HCT116 (cell line): ENCODE data around the gene AHI1. TPM values are rescaled to one million over a fixed set of nuclear protein-coding genes. Genes with fewer than 3 reads are reported as not detected.

Source experiments
- ATAC-seq: fragments of 200-7000 bp; cut with Tn5 transposase; 2 replicates; pipeline ENCODE4 v1.9.1; 2020; ENCODE audit warnings: mild to moderate bottlenecking, moderate library complexity
- BruUV-seq: library from RNA; stranded (reverse); fragments of 400-500 nt; replicated peaks from 2 replicates; lab custom pipeline; 2021; lab: Mats Ljungman, UMichigan
- CTCF ChIA-PET: fragments of 300-600 bp; sonication (Branson Sonifier 250); formaldehyde crosslinking; loops from one replicate; lab custom pipeline; 2021; ENCODE audit warnings: antibody characterized with exemption; lab: Charles Lee
- POLR2A ChIA-PET: fragments of 300-600, 350-600 bp; sonication (Branson Sonifier 250); formaldehyde crosslinking; loops from one replicate; lab custom pipeline; 2021; ENCODE audit warnings: antibody characterized with exemption; lab: Charles Lee
- RAD21 ChIA-PET, 2 experiments: fragments of 300-600 bp; sonication (Branson Sonifier 250); formaldehyde crosslinking; loops; one replicate each; lab custom pipeline; 2023; ENCODE audit warnings: low total read pairs in 2 of 2; ENCODE audit not compliant: uncharacterized antibody in 2 of 2, unreplicated experiment in 2 of 2, low non-redundant PET in 1 of 2; lab: Charles Lee
- DNase-seq: peaks from one replicate; pipeline ENCODE4 v3.0.0-alpha.2; 2010; ENCODE audit warnings: low read depth, low spot score
- H2AFZ ChIP-seq: fragments of 200-600 bp; shearing (Covaris generic), sonication (generic); 2 replicates; pipeline ENCODE4 v1.6.1; 2017; ENCODE audit warnings: low read depth, mixed run types, mixed read lengths, antibody characterized with exemption, low read length; ENCODE audit not compliant: poor library complexity, severe bottlenecking
- H3K27ac ChIP-seq: 2 replicates; pipeline ENCODE4 v1.5.1; 2012; ENCODE audit warnings: low read depth, low read length
- H3K27me3 ChIP-seq: fragments of 200-600 bp; sonication (generic); 2 replicates; pipeline ENCODE4 v1.6.1; 2016; ENCODE audit warnings: mixed run types, low read length, mixed read lengths; ENCODE audit not compliant: insufficient read depth
- H3K36me3 ChIP-seq, 2 experiments: fragments of 200-500 bp in 1 of 2; fragments of 200-600 bp in 1 of 2; sonication (Bioruptor generic) in 1 of 2; sonication (generic) in 1 of 2; 2 replicates each; pipeline versions ENCODE4 v1.5.1 to v1.6.1; 2014 to 2016; ENCODE audit warnings: low read length in 2 of 2, inconsistent platforms in 1 of 2, mixed read lengths in 1 of 2, mixed run types in 1 of 2; ENCODE audit not compliant: insufficient read depth in 2 of 2, control insufficient read depth in 1 of 2
- H3K4me1 ChIP-seq, 2 experiments: fragments of 200-600 bp in 1 of 2; sonication (generic) in 1 of 2; 2 replicates each; pipeline versions ENCODE4 v1.5.1 to v1.6.1; 2012 to 2017; ENCODE audit warnings: low read length in 2 of 2, inconsistent platforms in 1 of 2, mild to moderate bottlenecking in 1 of 2, mixed read lengths in 1 of 2, mixed run types in 1 of 2, moderate library complexity in 1 of 2; ENCODE audit not compliant: insufficient read depth in 2 of 2, control insufficient read depth in 1 of 2
- H3K4me2 ChIP-seq: fragments of 200-600 bp; sonication (generic); 2 replicates; pipeline ENCODE4 v1.6.1; 2017; ENCODE audit warnings: mixed run types, low read length, mixed read lengths
- H3K4me3 ChIP-seq, 2 experiments: fragments of 200-600 bp in 1 of 2; sonication (generic) in 1 of 2; replicated peaks in 1 of 2; 2 replicates each; pipeline ENCODE4 v1.5.1; 2011 to 2016; ENCODE audit warnings: low read length in 2 of 2, control low read depth in 1 of 2, low read depth in 1 of 2, mild to moderate bottlenecking in 1 of 2, mixed read lengths in 1 of 2, mixed run types in 1 of 2
- H3K79me2 ChIP-seq: fragments of 200-600 bp; sonication (generic); 2 replicates; pipeline ENCODE4 v1.6.1; 2017; ENCODE audit warnings: mild to moderate bottlenecking, mixed run types, low read length, moderate library complexity, mixed read lengths; ENCODE audit not compliant: insufficient read depth
- H3K9ac ChIP-seq: fragments of 200-600 bp; sonication (generic); 2 replicates; pipeline ENCODE4 v1.6.1; 2016; ENCODE audit warnings: low read length, mixed read lengths
- H3K9me2 ChIP-seq: fragments of 200-600 bp; sonication (generic), shearing (Covaris generic); 2 replicates; pipeline ENCODE4 v1.6.1; 2017; ENCODE audit warnings: mixed run types, mild to moderate bottlenecking, moderate library complexity; ENCODE audit not compliant: insufficient read depth
- H3K9me3 ChIP-seq, 2 experiments: fragments of 200-500 bp in 1 of 2; fragments of 200-600 bp in 1 of 2; sonication (Bioruptor generic) in 1 of 2; sonication (generic) in 1 of 2; 2 replicates each; pipeline ENCODE4 v1.6.1; 2014 to 2017; ENCODE audit warnings: low read length in 2 of 2, mixed read lengths in 2 of 2, inconsistent platforms in 1 of 2, low read depth in 1 of 2, mild to moderate bottlenecking in 1 of 2, mixed run types in 1 of 2, moderate library complexity in 1 of 2; ENCODE audit not compliant: control insufficient read depth in 1 of 2, insufficient read depth in 1 of 2
- H4K20me1 ChIP-seq: fragments of 200-600 bp; sonication (generic), shearing (Covaris generic); 2 replicates; pipeline ENCODE4 v1.6.1; 2017; ENCODE audit warnings: mixed run types, mild to moderate bottlenecking, moderate library complexity; ENCODE audit not compliant: insufficient read depth
- ELF1 ChIP-seq: IDR thresholded peaks from 2 replicates; pipeline ENCODE4 v1.6.1; 2012; ENCODE audit warnings: low read depth, borderline replicate concordance
- EZH2phosphoT487 ChIP-seq: fragments of 200-600 bp; IDR thresholded peaks from 2 replicates; pipeline ENCODE4 v1.6.1; 2018; ENCODE audit warnings: antibody characterized with exemption, borderline replicate concordance
- POLR2AphosphoS5 ChIP-seq: IDR thresholded peaks from 2 replicates; pipeline ENCODE4 v1.6.1; 2011; ENCODE audit warnings: mild to moderate bottlenecking, low read depth, low read length, moderate library complexity
- intact Hi-C: fragments of 100-400 bp; cut with micrococcal nuclease; formaldehyde crosslinking; loops from 2 replicates; pipeline ENCODE4 v1.10.0; 2022
- total RNA-seq: library from RNA; stranded (reverse); gene quantifications from one replicate; pipeline ENCODE4 v1.2.1, GENCODE V29; 2021; ENCODE audit not compliant: unreplicated experiment
- TF ChIP-seq, protein P1 (sequence below): IDR thresholded peaks from 2 replicates; pipeline ENCODE4 v1.6.1; 2012
- TF ChIP-seq, protein P2 (sequence below), 3 experiments: fragments of 200-600 bp in 1 of 3; sonication (generic) in 1 of 3; IDR thresholded peaks in 2 of 3; conservative IDR thresholded peaks in 1 of 3; 2 replicates each; pipeline ENCODE4 v1.5.1; 2012 to 2017; ENCODE audit warnings: low read depth in 2 of 3, low read length in 2 of 3, antibody characterized with exemption in 1 of 3, borderline replicate concordance in 1 of 3, control low read depth in 1 of 3, mild to moderate bottlenecking in 1 of 3, mixed read lengths in 1 of 3, mixed run types in 1 of 3, moderate library complexity in 1 of 3; ENCODE audit not compliant: insufficient read depth in 1 of 3

Gene AHI1
- total RNA-seq, 1 experiment from 2014 or later, result 29.6 TPM

DNA sequence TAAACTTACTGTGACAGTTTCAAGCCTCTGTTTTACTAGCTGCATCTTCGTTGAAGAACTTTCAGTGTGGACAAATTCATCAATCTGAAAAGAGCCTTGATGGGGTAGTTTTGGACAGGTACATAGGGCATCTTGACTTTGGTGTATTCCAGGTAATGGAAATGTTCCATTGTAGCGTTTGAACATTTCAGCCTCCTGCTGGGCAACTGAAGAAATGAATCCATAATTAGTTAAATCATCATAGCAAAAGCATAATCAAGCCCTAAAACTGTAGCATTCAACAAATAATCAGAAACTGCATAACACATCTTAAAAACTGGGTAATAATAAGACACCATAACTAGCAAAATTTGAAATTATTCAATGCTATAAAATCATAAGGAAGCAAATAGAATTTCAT is 86.2 kb downstream of the AHI1 start:
- Histone ChIP-seq H3K4me1 (no peaks in the 10 kb centered on the region), H4K20me1 (no peaks in the 10 kb centered on the region), H2AFZ (no peak overlapping the region), H3K79me2 (no peaks in the 10 kb centered on the region), H3K36me3 (peaks cover 5 to 7% of the 10 kb centered on the region in 2 experiments), H3K9ac (no peak overlapping the region), H3K4me2 (no peak overlapping the region), H3K27me3 (no peaks in the 10 kb centered on the region), H3K9me2 (no peaks in the 10 kb centered on the region), H3K9me3 (no peaks in the 10 kb centered on the region), H3K4me3 (no peak overlapping the region), H3K27ac (no peak overlapping the region)
- TF ChIP-seq, protein P1, sequence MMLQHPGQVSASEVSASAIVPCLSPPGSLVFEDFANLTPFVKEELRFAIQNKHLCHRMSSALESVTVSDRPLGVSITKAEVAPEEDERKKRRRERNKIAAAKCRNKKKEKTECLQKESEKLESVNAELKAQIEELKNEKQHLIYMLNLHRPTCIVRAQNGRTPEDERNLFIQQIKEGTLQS, result no peak
- TF ChIP-seq ELF1, result no peak
- TF ChIP-seq, protein P2, sequence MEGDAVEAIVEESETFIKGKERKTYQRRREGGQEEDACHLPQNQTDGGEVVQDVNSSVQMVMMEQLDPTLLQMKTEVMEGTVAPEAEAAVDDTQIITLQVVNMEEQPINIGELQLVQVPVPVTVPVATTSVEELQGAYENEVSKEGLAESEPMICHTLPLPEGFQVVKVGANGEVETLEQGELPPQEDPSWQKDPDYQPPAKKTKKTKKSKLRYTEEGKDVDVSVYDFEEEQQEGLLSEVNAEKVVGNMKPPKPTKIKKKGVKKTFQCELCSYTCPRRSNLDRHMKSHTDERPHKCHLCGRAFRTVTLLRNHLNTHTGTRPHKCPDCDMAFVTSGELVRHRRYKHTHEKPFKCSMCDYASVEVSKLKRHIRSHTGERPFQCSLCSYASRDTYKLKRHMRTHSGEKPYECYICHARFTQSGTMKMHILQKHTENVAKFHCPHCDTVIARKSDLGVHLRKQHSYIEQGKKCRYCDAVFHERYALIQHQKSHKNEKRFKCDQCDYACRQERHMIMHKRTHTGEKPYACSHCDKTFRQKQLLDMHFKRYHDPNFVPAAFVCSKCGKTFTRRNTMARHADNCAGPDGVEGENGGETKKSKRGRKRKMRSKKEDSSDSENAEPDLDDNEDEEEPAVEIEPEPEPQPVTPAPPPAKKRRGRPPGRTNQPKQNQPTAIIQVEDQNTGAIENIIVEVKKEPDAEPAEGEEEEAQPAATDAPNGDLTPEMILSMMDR (IDR thresholded peaks at IDR 0.05 in 2 of 3, conservative IDR thresholded peaks at IDR 0.05 in 1 of 3; ENCODE audit: borderline replicate concordance in 1 of 3, insufficient read depth in 1 of 3, low read depth in 2 of 3, low read length in 2 of 3), result peak in 2 of 3 experiments; percentile 34 to 44; a peak in 3 of 6 replicates
- intact Hi-C loops, result no loop called here
- CTCF ChIA-PET, result interaction anchor here (0.7 kb wide), 1 partner anchor 267 kb away, joined by 3 read pairs; no protein-coding TSS in a partner anchor
- POLR2A ChIA-PET, result no interaction called here
- RAD21 ChIA-PET, result no interaction called here
- BruUV-seq, result no TSS peak
- no peak for DNase-seq
- ATAC-seq, result no peak

DNA sequence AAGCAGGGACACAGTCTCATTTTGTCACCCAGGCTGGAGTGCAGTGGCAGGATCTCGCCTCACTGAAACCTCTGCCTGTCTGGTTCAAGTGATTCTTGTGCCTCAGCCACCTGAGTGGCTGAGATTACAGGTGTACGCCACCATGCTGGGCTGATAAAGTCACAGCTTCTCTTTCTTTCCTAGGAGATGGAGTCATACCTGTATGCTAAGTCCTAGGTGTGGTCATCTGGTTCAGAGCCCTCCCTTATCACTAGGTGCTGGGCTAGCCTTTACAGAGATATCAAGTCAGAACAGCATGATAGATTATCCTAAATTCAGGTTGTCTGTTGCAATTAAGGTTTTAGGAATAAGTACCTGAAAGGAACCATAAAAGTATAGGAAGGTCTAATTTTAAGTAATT is 86.7 kb downstream of the AHI1 start:
- Histone ChIP-seq H3K4me1 (no peaks in the 10 kb centered on the region), H3K9me2 (no peaks in the 10 kb centered on the region), H3K36me3 (peaks cover 5 to 7% of the 10 kb centered on the region in 2 experiments), H3K4me3 (no peak overlapping the region), H3K27ac (no peak overlapping the region), H2AFZ (no peak overlapping the region), H3K4me2 (no peak overlapping the region), H3K9ac (no peak overlapping the region), H4K20me1 (no peaks in the 10 kb centered on the region), H3K79me2 (no peaks in the 10 kb centered on the region), H3K27me3 (no peaks in the 10 kb centered on the region), H3K9me3 (no peaks in the 10 kb centered on the region)
- no peak for DNase-seq
- RAD21 ChIA-PET, result no interaction called here
- TF ChIP-seq EZH2phosphoT487 (no peak), POLR2AphosphoS5 (no peak)
- BruUV-seq, result no TSS peak
- no peak for ATAC-seq
- CTCF ChIA-PET, result no interaction called here
- intact Hi-C loops, result no loop called here
- POLR2A ChIA-PET, result no interaction called here
